NOMO-1 (cell line): ENCODE results near the gene FBXO47.

Experiments
- DNase-seq, 2 experiments: peaks; one replicate each; lab custom pipeline; 2025; ENCODE audit not compliant: unreplicated experiment in 2 of 2; lab: John Stamatoyannopoulos, UW

Gene FBXO47

DNA sequence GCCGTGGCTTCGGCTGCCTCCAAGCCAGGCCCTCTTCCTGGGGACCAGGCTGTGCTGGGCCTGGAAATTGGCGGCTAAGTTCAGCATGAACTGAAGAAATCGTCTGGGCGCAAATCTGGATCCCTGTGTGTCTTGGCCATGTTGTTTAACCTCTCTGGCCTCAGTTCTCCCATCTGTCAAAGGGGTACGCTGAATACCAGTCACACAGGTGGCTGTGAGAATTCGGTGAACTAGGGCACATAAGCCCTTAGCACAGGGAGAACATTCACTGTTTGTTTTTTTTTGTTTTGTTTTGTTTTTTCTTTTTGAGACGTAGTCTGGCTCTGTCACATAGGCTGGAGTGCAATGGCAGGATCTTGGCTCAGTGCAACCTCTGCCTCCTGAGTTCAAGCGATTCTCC lies 78.4 kb downstream of the FBXO47 start:
- no peak for DNase-seq

DNA sequence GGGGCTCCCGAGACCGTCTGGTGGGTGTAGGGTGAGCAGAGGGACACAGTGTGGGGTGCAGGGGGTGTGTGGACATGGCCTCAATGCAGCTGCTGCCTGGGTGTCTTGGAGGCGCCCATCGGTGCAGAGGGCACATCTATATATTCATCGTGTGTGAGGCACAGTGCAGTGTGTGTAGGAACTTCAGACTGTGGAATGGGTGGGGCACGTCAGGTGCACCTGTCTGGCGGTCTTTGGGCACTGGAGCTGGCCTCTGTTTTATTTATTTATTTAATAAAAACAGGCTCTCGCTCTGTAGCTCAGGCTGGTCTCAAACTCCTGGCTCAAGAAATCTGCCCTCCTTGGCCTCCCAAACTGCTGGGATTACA lies 80.6 kb downstream of the FBXO47 start:
- DNase-seq, result no peak
